HCT116 (cell line): Measurements from ENCODE around the gene SLC9A9. TPM values are rescaled to one million over a fixed set of nuclear protein-coding genes. Genes with fewer than 3 reads are reported as not detected.

Experiments used
- ATAC-seq: fragments of 200-7000 bp; cut with Tn5 transposase; 2 replicates; pipeline ENCODE4 v1.9.1; 2020; ENCODE audit warnings: mild to moderate bottlenecking, moderate library complexity
- BruUV-seq: library from RNA; stranded (reverse); fragments of 400-500 nt; replicated peaks from 2 replicates; lab custom pipeline; 2021; lab: Mats Ljungman, UMichigan
- CTCF ChIA-PET: fragments of 300-600 bp; sonication (Branson Sonifier 250); formaldehyde crosslinking; loops from one replicate; lab custom pipeline; 2021; ENCODE audit warnings: antibody characterized with exemption; lab: Charles Lee
- POLR2A ChIA-PET: fragments of 300-600, 350-600 bp; sonication (Branson Sonifier 250); formaldehyde crosslinking; loops from one replicate; lab custom pipeline; 2021; ENCODE audit warnings: antibody characterized with exemption; lab: Charles Lee
- RAD21 ChIA-PET, 2 experiments: fragments of 300-600 bp; sonication (Branson Sonifier 250); formaldehyde crosslinking; loops; one replicate each; lab custom pipeline; 2023; ENCODE audit warnings: low total read pairs in 2 of 2; ENCODE audit not compliant: uncharacterized antibody in 2 of 2, unreplicated experiment in 2 of 2, low non-redundant PET in 1 of 2; lab: Charles Lee
- DNase-seq: peaks from one replicate; pipeline ENCODE4 v3.0.0-alpha.2; 2010; ENCODE audit warnings: low read depth, low spot score
- H2AFZ ChIP-seq: fragments of 200-600 bp; shearing (Covaris generic), sonication (generic); 2 replicates; pipeline ENCODE4 v1.6.1; 2017; ENCODE audit warnings: low read depth, mixed run types, mixed read lengths, antibody characterized with exemption, low read length; ENCODE audit not compliant: poor library complexity, severe bottlenecking
- H3K27ac ChIP-seq: 2 replicates; pipeline ENCODE4 v1.5.1; 2012; ENCODE audit warnings: low read depth, low read length
- H3K27me3 ChIP-seq: fragments of 200-600 bp; sonication (generic); 2 replicates; pipeline ENCODE4 v1.6.1; 2016; ENCODE audit warnings: mixed run types, low read length, mixed read lengths; ENCODE audit not compliant: insufficient read depth
- H3K36me3 ChIP-seq, 2 experiments: fragments of 200-500 bp in 1 of 2; fragments of 200-600 bp in 1 of 2; sonication (Bioruptor generic) in 1 of 2; sonication (generic) in 1 of 2; 2 replicates each; pipeline versions ENCODE4 v1.5.1 to v1.6.1; 2014 to 2016; ENCODE audit warnings: low read length in 2 of 2, inconsistent platforms in 1 of 2, mixed read lengths in 1 of 2, mixed run types in 1 of 2; ENCODE audit not compliant: insufficient read depth in 2 of 2, control insufficient read depth in 1 of 2
- H3K4me1 ChIP-seq, 2 experiments: fragments of 200-600 bp in 1 of 2; sonication (generic) in 1 of 2; 2 replicates each; pipeline versions ENCODE4 v1.5.1 to v1.6.1; 2012 to 2017; ENCODE audit warnings: low read length in 2 of 2, inconsistent platforms in 1 of 2, mild to moderate bottlenecking in 1 of 2, mixed read lengths in 1 of 2, mixed run types in 1 of 2, moderate library complexity in 1 of 2; ENCODE audit not compliant: insufficient read depth in 2 of 2, control insufficient read depth in 1 of 2
- H3K4me2 ChIP-seq: fragments of 200-600 bp; sonication (generic); 2 replicates; pipeline ENCODE4 v1.6.1; 2017; ENCODE audit warnings: mixed run types, low read length, mixed read lengths
- H3K4me3 ChIP-seq, 2 experiments: fragments of 200-600 bp in 1 of 2; sonication (generic) in 1 of 2; replicated peaks in 1 of 2; 2 replicates each; pipeline ENCODE4 v1.5.1; 2011 to 2016; ENCODE audit warnings: low read length in 2 of 2, control low read depth in 1 of 2, low read depth in 1 of 2, mild to moderate bottlenecking in 1 of 2, mixed read lengths in 1 of 2, mixed run types in 1 of 2
- H3K79me2 ChIP-seq: fragments of 200-600 bp; sonication (generic); 2 replicates; pipeline ENCODE4 v1.6.1; 2017; ENCODE audit warnings: mild to moderate bottlenecking, mixed run types, low read length, moderate library complexity, mixed read lengths; ENCODE audit not compliant: insufficient read depth
- H3K9ac ChIP-seq: fragments of 200-600 bp; sonication (generic); 2 replicates; pipeline ENCODE4 v1.6.1; 2016; ENCODE audit warnings: low read length, mixed read lengths
- H3K9me2 ChIP-seq: fragments of 200-600 bp; sonication (generic), shearing (Covaris generic); 2 replicates; pipeline ENCODE4 v1.6.1; 2017; ENCODE audit warnings: mixed run types, mild to moderate bottlenecking, moderate library complexity; ENCODE audit not compliant: insufficient read depth
- H3K9me3 ChIP-seq, 2 experiments: fragments of 200-500 bp in 1 of 2; fragments of 200-600 bp in 1 of 2; sonication (Bioruptor generic) in 1 of 2; sonication (generic) in 1 of 2; 2 replicates each; pipeline ENCODE4 v1.6.1; 2014 to 2017; ENCODE audit warnings: low read length in 2 of 2, mixed read lengths in 2 of 2, inconsistent platforms in 1 of 2, low read depth in 1 of 2, mild to moderate bottlenecking in 1 of 2, mixed run types in 1 of 2, moderate library complexity in 1 of 2; ENCODE audit not compliant: control insufficient read depth in 1 of 2, insufficient read depth in 1 of 2
- H4K20me1 ChIP-seq: fragments of 200-600 bp; sonication (generic), shearing (Covaris generic); 2 replicates; pipeline ENCODE4 v1.6.1; 2017; ENCODE audit warnings: mixed run types, mild to moderate bottlenecking, moderate library complexity; ENCODE audit not compliant: insufficient read depth
- ATF3 ChIP-seq: IDR thresholded peaks from 2 replicates; pipeline ENCODE4 v1.6.1; 2012
- CEBPB ChIP-seq: IDR thresholded peaks from 2 replicates; pipeline ENCODE4 v1.6.1; 2012; ENCODE audit warnings: low read depth
- EGR1 ChIP-seq: IDR thresholded peaks from 2 replicates; pipeline ENCODE4 v1.6.1; 2012; ENCODE audit warnings: low read depth
- ELF1 ChIP-seq: IDR thresholded peaks from 2 replicates; pipeline ENCODE4 v1.6.1; 2012; ENCODE audit warnings: low read depth, borderline replicate concordance
- EZH2 ChIP-seq: fragments of 200-600 bp; sonication (generic); IDR thresholded peaks from 2 replicates; pipeline ENCODE4 v1.6.1; 2017; ENCODE audit warnings: antibody characterized with exemption, mixed run types
- EZH2phosphoT487 ChIP-seq: fragments of 200-600 bp; IDR thresholded peaks from 2 replicates; pipeline ENCODE4 v1.6.1; 2018; ENCODE audit warnings: antibody characterized with exemption, borderline replicate concordance
- FOSL1 ChIP-seq: IDR thresholded peaks from 2 replicates; pipeline ENCODE4 v1.6.1; 2012; ENCODE audit warnings: low read depth
- MAX ChIP-seq: IDR thresholded peaks from 2 replicates; pipeline ENCODE4 v1.6.1; 2012
- POLR2AphosphoS5 ChIP-seq: IDR thresholded peaks from 2 replicates; pipeline ENCODE4 v1.6.1; 2011; ENCODE audit warnings: mild to moderate bottlenecking, low read depth, low read length, moderate library complexity
- RAD21 ChIP-seq: IDR thresholded peaks from 2 replicates; pipeline ENCODE4 v1.6.1; 2012; ENCODE audit warnings: low read depth, mild to moderate bottlenecking
- REST ChIP-seq: IDR thresholded peaks from 2 replicates; pipeline ENCODE4 v1.6.1; 2012; ENCODE audit warnings: low read depth
- SP1 ChIP-seq: IDR thresholded peaks from 2 replicates; pipeline ENCODE4 v1.6.1; 2012; ENCODE audit warnings: low read depth
- SRF ChIP-seq: IDR thresholded peaks from 2 replicates; pipeline ENCODE4 v1.6.1; 2012; ENCODE audit warnings: low read depth
- TCF7L2 ChIP-seq: IDR thresholded peaks from 2 replicates; pipeline ENCODE4 v1.7.0; 2011; ENCODE audit warnings: borderline replicate concordance, inconsistent platforms; ENCODE audit not compliant: insufficient read depth, insufficient read length; ENCODE audit errors: extremely low read depth
- ZBTB33 ChIP-seq: IDR thresholded peaks from 2 replicates; pipeline ENCODE4 v1.6.1; 2011; ENCODE audit warnings: mild to moderate bottlenecking, low read length, moderate library complexity; ENCODE audit not compliant: insufficient replicate concordance; ENCODE audit errors: extremely low read depth
- ZNF274 ChIP-seq: fragments of 200-500 bp; sonication (Bioruptor generic); IDR thresholded peaks from 2 replicates; pipeline ENCODE4 v1.6.1; 2014; ENCODE audit warnings: mild to moderate bottlenecking, low read depth, low read length, inconsistent platforms
- intact Hi-C: fragments of 100-400 bp; cut with micrococcal nuclease; formaldehyde crosslinking; loops from 2 replicates; pipeline ENCODE4 v1.10.0; 2022
- total RNA-seq: library from RNA; stranded (reverse); gene quantifications from one replicate; pipeline ENCODE4 v1.2.1, GENCODE V29; 2021; ENCODE audit not compliant: unreplicated experiment

SLC9A9 gene
- total RNA-seq, 1 experiment from 2014 or later, result 0.20 TPM

GRCh38 chr3:143552851-143553250, 295.4 kb downstream of the SLC9A9 start:
- Histone ChIP-seq H2AFZ (no peak overlapping the region), H3K9me2 (no peaks in the 10 kb centered on the region), H3K36me3 (no peaks in the 10 kb centered on the region), H3K4me2 (no peak overlapping the region), H3K9ac (no peak overlapping the region), H3K27me3 (0 out of 2 replicates have a peak, but pooled peaks cover 3% of the 10 kb centered on the region), H3K9me3 (no peaks in the 10 kb centered on the region), H3K4me3 (no peak overlapping the region), H4K20me1 (no peaks in the 10 kb centered on the region), H3K27ac (no peak overlapping the region), H3K4me1 (no peaks in the 10 kb centered on the region), H3K79me2 (no peaks in the 10 kb centered on the region)
- no peak for TF ChIP-seq POLR2AphosphoS5
- no TSS peak for BruUV-seq
- no peak for ATAC-seq
- ChIA-PET RAD21 (no interaction called here), CTCF (no interaction called here), POLR2A (no interaction called here)
- DNase-seq, result no peak
- intact Hi-C loops, result no loop called here

- no peak overlapping the region for H3K27ac ChIP-seq
- no peaks in the 10 kb centered on the region for H3K79me2 ChIP-seq
- DNase-seq, result no peak
- H3K27me3 ChIP-seq, result 0 out of 2 replicates have a peak, but pooled peaks cover 3% of the 10 kb centered on the region
- H2AFZ ChIP-seq, result no peak overlapping the region
- intact Hi-C loops, result no loop called here
- no peaks in the 10 kb centered on the region for H3K9me2 ChIP-seq
- ChIA-PET RAD21 (no interaction called here), POLR2A (no interaction called here), CTCF (no interaction called here)
- H3K36me3 ChIP-seq, result no peaks in the 10 kb centered on the region
- H3K4me2 ChIP-seq, result no peak overlapping the region
- H3K4me3 ChIP-seq, result no peak overlapping the region
- no peak for ATAC-seq
- H3K9ac ChIP-seq, result no peak overlapping the region
- no peaks in the 10 kb centered on the region for H4K20me1 ChIP-seq
- H3K4me1 ChIP-seq, result no peaks in the 10 kb centered on the region
- BruUV-seq, result no TSS peak
- H3K9me3 ChIP-seq, result no peaks in the 10 kb centered on the region
- TF ChIP-seq EZH2phosphoT487 (no peak), ELF1 (no peak), EGR1 (no peak), ZBTB33 (no peak), RAD21 (no peak), SP1 (no peak), EZH2 (no peak), SRF (no peak), CEBPB (no peak), FOSL1 (no peak), REST (no peak), ZNF274 (no peak), MAX (no peak), ATF3 (no peak), POLR2AphosphoS5 (no peak), TCF7L2 (no peak)
These were observed 296.5 kb downstream of the SLC9A9 start for GRCh38 chr3:143551761-143552160.
